Left hindlimb (tissue), 1 donor: Measurements from ENCODE around the gene ABCF2.

ENCODE experiments used
- DNase-seq: peaks from one replicate; pipeline ENCODE4 v3.0.0-alpha.2; 2018

The ABCF2 gene

DNA sequence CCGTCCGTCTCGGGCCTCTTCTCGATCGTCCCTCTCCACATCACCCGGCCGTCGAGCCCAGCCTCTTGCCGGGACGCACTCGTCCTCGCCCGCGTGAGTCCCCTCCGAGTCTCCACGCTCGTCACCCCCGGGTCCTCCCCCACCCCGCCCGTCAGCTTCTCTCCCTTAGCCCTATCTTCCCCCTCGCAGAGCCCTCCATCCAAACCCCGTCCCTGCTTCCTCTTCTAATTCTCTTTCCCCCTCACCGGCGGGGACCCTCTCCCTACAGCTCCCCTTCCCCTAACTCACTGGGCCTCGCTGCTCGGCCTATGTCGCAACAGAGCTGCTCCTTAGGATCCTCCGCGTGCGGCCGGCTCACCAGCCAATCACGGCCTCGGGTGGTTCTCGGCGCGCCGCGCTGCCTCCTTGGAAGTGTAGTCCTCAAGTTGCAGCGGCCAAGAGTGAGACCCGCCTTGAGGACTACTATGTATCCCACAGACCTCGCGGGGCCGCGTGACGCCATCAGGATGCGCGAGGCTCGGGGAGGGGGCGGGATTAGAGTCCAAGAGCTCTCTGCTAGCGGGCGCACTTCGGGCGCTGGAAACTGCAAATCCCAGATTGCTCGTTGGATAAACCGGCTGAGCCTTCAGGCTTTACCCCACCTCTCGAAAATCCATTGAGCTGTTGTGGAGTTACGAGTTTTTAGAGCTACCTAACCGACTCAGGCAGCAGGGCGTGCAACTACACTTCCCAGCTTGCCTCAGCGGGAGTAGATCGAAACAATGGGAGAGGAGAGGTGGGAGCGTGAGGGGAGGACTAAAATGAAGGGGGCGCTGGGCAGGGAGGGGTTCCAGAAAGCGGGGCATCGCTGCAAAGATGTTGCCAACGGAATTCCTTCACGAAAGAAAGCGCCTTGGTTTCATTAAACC lies at the start of gene ABCF2:
Gene ABCF2 (minus strand): TSS at position 331 of the 908 bp plus-strand sequence. CDS start 747 bp downstream, outside the sequence.
- peak; percentile 100 for DNase-seq

DNA sequence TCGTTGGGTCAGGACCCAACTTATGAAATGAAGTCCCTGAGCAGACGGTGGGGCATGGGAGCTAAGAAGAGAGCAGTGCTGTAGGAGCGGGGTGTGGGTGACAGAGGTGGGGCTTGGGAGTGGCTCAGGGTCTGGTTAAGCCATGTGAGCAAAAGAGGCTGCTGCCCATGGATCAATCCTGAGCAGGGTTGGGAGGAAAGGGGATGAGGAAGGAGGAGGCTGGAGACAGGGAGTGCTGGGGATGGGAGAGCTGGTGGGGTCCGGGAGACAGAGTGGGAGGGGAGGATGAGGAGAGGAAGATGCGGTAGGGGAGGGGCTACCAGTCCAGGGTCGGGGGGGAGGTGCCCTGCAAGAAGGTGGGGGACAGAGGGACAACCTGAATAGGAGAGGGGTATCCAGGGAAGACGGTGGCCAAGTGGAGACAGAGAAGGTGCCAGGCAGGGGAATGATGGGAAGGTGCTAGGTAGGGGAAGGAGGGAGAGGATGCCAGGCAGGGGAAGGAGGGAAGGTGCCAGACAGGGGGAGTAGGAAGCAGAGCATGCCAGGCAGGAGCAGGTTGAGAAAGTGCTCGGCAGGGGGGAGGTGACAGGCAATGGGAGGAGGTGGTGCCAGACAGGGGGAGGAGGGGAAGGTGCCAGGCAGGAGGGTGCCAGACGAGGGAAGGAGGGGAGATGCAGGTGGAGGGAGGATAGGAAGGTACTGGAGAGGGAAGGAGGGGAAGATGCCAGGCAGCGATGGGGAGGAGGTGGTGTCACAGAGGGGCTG lies 49.0 kb upstream of the ABCF2 start:
- no peak for DNase-seq

DNA sequence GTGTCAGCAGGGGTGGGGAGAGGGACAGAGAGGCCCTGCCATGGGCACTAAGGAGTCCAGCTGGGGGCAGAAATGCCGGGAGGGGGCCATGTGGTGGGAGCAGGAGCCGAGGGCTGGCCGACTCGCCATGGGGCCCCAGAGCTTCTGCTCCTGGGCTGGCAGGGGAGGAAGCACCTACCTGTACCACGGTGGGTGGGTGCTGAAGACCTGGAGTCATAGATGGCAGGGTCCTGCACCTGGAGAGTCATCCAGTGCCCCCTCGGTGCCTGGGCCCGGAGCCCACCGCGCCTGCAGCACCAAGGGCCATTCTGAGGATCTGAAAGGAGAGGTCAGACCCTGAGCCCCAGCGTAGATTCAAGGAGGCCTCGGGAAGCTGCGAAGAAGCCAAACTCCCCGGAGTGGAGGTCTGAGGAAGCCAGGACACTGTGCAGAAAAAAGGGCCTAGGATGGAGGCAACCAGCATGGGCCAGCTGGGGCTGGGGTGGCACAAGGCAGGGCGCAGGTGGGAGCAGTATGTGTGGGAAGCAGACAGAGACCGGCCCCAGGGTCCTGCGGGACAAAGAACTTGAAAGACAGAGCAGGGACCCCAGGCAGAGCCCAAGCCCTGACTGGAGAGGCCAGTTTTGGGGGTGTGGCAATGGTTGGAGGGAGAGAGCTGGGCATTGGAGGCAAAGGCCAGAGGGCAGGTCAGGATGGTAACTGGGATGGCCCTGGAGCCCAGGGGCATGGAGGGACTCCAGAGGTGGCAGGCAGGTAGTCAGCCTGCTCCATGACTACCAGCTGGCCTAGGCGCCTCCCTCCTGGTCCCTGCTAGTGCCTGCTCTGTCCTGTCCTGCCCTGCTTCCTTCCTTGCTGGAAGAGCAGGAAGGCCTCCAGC lies 48.2 kb upstream of the ABCF2 start:
- DNase-seq, result no peak

- DNase-seq, result no peak
Observed at GRCh38 chr7:151274396-151274795, 47.4 kb upstream of the ABCF2 start.

GRCh38 chr7:151273651-151274390 lies 46.8 kb upstream of the ABCF2 start:
- DNase-seq, result no peak

DNA sequence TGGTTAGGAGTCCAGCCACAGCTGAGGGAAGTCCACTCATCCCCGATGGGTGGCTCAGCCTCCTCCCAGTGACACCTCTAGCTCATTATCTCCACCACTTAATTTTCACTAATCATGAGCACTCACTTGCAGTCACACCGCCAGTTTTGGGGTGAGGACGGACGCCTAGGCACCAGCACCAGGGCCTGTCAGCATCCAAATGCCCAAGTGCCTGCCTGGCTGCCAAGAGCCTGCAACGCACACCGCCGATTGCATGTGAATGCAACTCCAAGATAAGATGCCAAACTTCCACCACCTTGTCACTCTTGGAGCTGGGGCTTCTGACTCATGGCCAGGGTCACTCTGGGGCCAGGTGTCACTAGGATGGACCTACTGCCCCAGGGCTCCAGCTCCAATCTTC lies 45.9 kb upstream of the ABCF2 start:
- DNase-seq, result no peak

GRCh38 chr7:151272405-151272804 lies 45.4 kb upstream of the ABCF2 start:
- DNase-seq, result no peak

- DNase-seq, result no peak
Observed at GRCh38 chr7:151271699-151272355, 44.8 kb upstream of the ABCF2 start.

GRCh38 chr7:151269511-151269910 lies 42.5 kb upstream of the ABCF2 start:
- no peak for DNase-seq

DNA sequence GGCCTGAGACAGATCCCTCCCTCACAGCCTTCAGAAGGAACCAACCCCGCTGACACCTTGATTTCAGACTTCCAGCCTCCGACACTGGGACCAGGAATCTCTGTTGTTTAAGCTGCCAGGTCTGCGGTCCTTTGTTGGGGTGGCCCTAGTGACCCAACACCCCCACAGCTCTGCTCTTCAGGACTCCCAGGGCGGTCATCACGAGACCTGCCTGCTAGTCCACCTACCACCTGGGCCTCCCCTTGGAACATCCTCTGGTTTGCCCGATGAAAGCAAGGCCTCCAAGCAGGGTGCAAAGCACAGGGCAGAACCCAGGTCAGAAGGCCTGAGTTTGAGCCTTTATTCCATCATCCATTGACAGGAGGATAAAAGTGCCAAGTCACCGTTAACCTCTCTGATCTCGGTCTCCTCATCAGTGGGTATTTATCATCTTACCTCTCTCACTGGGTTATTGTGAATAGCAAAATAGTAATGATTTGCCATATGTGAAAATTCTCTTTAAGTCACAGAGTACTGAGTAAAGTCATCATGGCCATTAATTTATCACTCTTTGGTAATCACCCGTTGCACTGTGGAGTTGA lies 38.4 kb upstream of the ABCF2 start:
- DNase-seq, result no peak

DNA sequence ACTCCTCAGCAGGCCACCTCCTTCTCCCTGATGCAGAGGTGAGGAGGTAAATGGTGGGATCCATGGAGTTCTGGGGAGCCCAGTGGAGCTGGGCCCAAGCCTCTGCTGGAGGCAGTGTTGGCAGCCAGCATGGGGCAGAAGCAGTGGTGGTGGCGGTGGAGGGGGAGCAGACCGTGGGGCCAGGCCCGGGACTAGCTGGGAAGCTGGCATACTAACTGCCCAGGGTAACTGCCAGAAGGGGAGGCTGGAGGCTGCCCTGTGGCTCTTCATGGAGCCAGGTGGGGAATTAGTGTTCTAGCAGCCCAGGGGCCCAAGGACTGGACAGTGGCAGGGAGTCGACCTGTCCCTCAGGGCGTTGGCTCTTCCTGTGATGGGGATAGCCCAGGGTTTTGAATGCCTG lies 37.6 kb upstream of the ABCF2 start:
- DNase-seq, result no peak

- DNase-seq, result no peak
Observed at GRCh38 chr7:151261529-151261928, 34.5 kb upstream of the ABCF2 start.

DNA sequence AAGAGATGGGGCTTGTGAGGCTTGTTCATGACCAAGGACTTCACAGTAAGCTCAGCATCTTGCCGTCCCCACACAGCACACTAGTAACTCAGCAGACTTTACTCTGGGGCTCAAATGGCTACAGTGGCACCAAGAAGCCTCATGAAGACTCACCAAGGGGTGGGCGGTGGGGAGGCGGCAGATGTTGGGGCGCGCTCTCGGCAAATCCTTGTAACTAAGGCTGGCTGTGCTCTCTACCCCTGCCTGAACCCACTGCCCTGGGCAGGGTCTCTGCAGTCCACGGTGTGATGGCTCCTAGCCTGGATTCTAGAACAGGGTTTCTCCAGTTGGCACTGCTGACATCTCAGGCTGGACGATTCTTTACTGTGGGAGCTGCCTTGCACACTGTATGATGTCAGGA lies 33.9 kb upstream of the ABCF2 start:
- no peak for DNase-seq

- DNase-seq, result no peak
Observed at GRCh38 chr7:151260471-151260870, 33.5 kb upstream of the ABCF2 start.

DNA sequence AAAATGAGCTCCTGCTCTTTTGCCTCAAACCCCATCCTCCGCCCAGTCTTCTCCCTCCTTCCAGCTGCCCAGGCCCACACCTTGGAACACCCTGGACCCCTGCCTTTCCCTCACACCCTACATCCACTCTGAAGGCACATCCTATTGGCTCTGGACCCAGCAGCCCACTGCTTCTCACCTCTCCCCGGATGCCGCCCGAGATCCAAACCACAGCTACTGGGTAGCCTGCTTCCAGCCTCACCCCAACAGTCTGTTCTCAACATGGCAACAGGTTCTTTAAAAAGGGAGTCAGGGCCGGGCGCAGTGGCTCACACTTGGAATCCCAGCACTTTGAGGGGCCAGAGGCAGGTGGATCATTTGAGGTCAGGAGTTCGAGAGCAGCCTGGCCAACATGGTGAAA lies 31.0 kb upstream of the ABCF2 start:
- no peak for DNase-seq

GRCh38 chr7:151256410-151257045 lies 29.5 kb upstream of the ABCF2 start:
- no peak for DNase-seq

DNA sequence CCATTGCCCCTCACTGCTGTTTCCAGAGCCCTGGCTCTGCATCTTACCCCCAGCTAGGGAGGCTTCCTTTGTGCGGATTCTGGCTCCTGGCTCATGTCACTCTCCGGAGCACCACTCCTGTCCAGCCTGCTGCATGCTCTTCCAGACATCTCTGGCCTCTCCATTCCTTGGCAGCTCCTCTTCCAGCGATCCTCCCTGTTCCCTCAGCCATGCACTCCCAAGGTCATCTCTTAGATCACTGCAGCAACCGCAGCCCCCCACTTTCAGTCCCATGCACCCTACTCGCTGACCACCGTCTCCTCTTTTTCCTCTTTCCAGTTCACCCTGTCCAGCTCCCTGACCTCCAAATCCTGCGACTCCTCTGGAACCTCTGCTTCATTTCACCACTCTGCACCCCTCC lies 28.4 kb upstream of the ABCF2 start:
- DNase-seq, result no peak

DNA sequence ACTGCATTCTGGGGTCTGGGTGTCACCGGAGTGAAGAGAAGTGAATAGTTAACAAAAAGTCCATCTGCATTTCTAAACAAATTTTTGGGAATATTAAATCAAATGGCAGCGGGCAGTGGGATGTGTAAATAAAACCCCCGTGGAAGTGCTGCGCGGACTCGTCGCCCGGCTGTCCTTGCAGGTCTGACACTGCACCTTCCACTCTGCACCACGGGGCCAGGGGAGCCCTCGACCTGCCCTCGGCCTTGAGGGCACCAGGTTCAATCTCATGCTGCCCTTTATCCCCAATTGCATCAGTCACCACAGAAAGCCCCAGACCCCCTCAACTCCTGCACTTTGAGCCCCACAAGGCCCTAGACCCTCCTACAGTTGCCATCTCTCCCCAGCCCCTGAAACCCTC lies 27.8 kb upstream of the ABCF2 start:
- DNase-seq, result no peak

GRCh38 chr7:151254316-151254715 lies 27.3 kb upstream of the ABCF2 start:
- no peak for DNase-seq

DNA sequence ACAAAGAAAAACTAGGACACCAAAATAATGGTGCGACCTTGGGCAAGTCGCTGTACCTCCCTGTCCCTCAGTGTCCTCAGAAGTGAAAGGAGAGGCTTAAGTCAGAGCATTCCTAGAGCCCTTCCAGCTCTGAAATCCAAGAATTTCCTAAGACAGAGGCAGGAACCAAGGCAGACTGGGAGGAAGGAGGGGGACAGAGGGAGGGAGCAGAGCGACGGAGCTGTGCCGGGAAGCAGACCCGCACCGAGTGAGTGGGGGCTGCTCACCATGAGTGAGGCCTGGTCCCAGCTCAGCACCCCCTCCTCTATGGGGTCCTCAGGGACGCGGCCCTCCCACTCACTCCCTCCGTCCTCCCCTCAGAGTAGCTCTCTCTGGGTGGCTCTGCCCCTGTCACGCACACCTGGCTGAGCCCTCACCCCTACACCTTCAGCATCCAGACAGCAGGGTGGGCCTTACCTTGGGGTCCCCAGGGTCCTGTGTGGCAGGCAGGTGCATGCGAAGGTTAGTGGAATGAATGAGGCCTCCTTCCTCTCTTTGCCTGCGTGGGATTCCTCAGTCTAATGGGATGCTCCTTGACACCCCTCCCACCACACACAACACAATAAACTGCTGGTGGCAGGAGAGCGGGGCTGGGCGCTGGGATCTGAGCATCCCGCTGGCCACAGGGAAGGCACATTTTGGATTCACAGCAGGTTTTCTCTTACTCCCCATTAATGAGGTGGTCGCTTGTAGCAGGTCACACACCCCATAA lies 26.1 kb upstream of the ABCF2 start:
- DNase-seq, result no peak
